Nephron (organoid): Measurements from ENCODE around the gene UTP4.
"Not testable (repeated sequence)": the region's sequence is repeated elsewhere in the genome, so short reads cannot be mapped to it uniquely, and the experiment has no call there.

Source experiments
- H3K27ac Mint-ChIP-seq, 3 experiments: 2 replicates each; pipeline ENCODE4 v1.8.0; 2020; ENCODE audit warnings: mixed read lengths in 3 of 3, mild to moderate bottlenecking in 2 of 3, moderate library complexity in 1 of 3
- H3K27me3 Mint-ChIP-seq: 2 replicates; pipeline ENCODE4 v1.8.0; 2021; ENCODE audit warnings: low read depth, mild to moderate bottlenecking, moderate library complexity, mixed read lengths
- H3K36me3 Mint-ChIP-seq: 2 replicates; pipeline ENCODE4 v1.8.0; 2020; ENCODE audit warnings: low read depth, mixed read lengths
- H3K4me1 Mint-ChIP-seq: 2 replicates; pipeline ENCODE4 v1.8.0; 2020; ENCODE audit warnings: mixed read lengths
- H3K4me3 Mint-ChIP-seq, 3 experiments: 2 replicates each; pipeline ENCODE4 v1.8.0; 2020; ENCODE audit warnings: mild to moderate bottlenecking in 3 of 3, mixed read lengths in 3 of 3, moderate library complexity in 2 of 3
- H3K9me3 Mint-ChIP-seq: 2 replicates; pipeline ENCODE4 v1.8.0; 2020; ENCODE audit warnings: mixed read lengths
- CTCF ChIP-seq, 3 experiments: fragments of 200-600 bp; sonication (generic); IDR thresholded peaks; one replicate each; pipeline ENCODE4 v1.5.0; 2021; ENCODE audit warnings: antibody characterized with exemption in 3 of 3; ENCODE audit not compliant: unreplicated experiment in 3 of 3

UTP4 gene

GRCh38 chr16:69130461-69130860 is 2.0 kb upstream of the UTP4 start:
- Mint-ChIP-seq H3K4me1 (peaks cover 49% of the 10 kb centered on the region), H3K4me3 (peak overlapping the region; percentile 94 to 95 (median 95)), H3K27ac (peak overlapping the region; percentile 93 to 98 (median 96)), H3K27me3 (no peaks in the 10 kb centered on the region), H3K9me3 (no peaks in the 10 kb centered on the region), H3K36me3 (peaks cover 20% of the 10 kb centered on the region)
- no peak for TF ChIP-seq CTCF (IDR thresholded peaks at IDR 0.05; ENCODE audit: unreplicated experiment in 3 of 3)

GRCh38 chr16:69131167-69131838 is 1.1 kb upstream of the UTP4 start:
- Mint-ChIP-seq H3K4me3 (peak overlapping the region; percentile 94 to 95 (median 95)), H3K27ac (peak overlapping the region; percentile 93 to 98 (median 96)), H3K36me3 (peaks cover 21% of the 10 kb centered on the region), H3K9me3 (no peaks in the 10 kb centered on the region), H3K4me1 (peaks cover 49% of the 10 kb centered on the region), H3K27me3 (no peaks in the 10 kb centered on the region)
- no peak for TF ChIP-seq CTCF (IDR thresholded peaks at IDR 0.05; ENCODE audit: unreplicated experiment in 3 of 3)

GRCh38 chr16:69131839-69132423 is 518 bp upstream of the UTP4 start:
- peaks cover 22% of the 10 kb centered on the region for H3K36me3 Mint-ChIP-seq
- no peaks in the 10 kb centered on the region for H3K27me3 Mint-ChIP-seq
- TF ChIP-seq CTCF (IDR thresholded peaks at IDR 0.05; ENCODE audit: unreplicated experiment in 3 of 3), result no peak
- H3K4me3 Mint-ChIP-seq, result peak overlapping the region; percentile 94 to 95 (median 95)
- peaks cover 49% of the 10 kb centered on the region for H3K4me1 Mint-ChIP-seq
- no peaks in the 10 kb centered on the region for H3K9me3 Mint-ChIP-seq
- peak overlapping the region; percentile 93 to 98 (median 96) for H3K27ac Mint-ChIP-seq

- Mint-ChIP-seq H3K27me3 (no peaks in the 10 kb centered on the region), H3K9me3 (no peaks in the 10 kb centered on the region), H3K36me3 (peaks cover 26% of the 10 kb centered on the region), H3K4me3 (peak overlapping the region; percentile 94), H3K27ac (peak overlapping the region; percentile 90 to 98 (median 93)), H3K4me1 (peaks cover 44% of the 10 kb centered on the region)
- no peak for TF ChIP-seq CTCF (IDR thresholded peaks at IDR 0.05; ENCODE audit: unreplicated experiment in 3 of 3)
Measured at GRCh38 chr16:69133373-69133954, 1.0 kb downstream of the UTP4 start.

GRCh38 chr16:69138608-69139007 is 6.2 kb downstream of the UTP4 start:
- Mint-ChIP-seq H3K4me1 (peaks cover 13% of the 10 kb centered on the region), H3K4me3 (no peak overlapping the region), H3K9me3 (no peaks in the 10 kb centered on the region), H3K36me3 (peaks cover 61% of the 10 kb centered on the region), H3K27me3 (no peaks in the 10 kb centered on the region), H3K27ac (no peak overlapping the region)
- no peak for TF ChIP-seq CTCF (IDR thresholded peaks at IDR 0.05; ENCODE audit: unreplicated experiment in 3 of 3)

- not testable (repeated sequence) for H3K4me1 Mint-ChIP-seq, H3K9me3 Mint-ChIP-seq, H3K4me3 Mint-ChIP-seq, H3K27me3 Mint-ChIP-seq
- peak overlapping the region in 1 of 3 experiments; percentile 23 for H3K27ac Mint-ChIP-seq
- H3K36me3 Mint-ChIP-seq, result peaks cover 66% of the 10 kb centered on the region
Measured at GRCh38 chr16:69139464-69139863, 7.0 kb downstream of the UTP4 start.
